ENCODE results near the gene BTG4. TPM values are rescaled to one million over a fixed set of nuclear protein-coding genes. Genes with fewer than 3 reads are reported as not detected.

BTG4 gene
- total RNA-seq, 1 donor from 2014 or later = not detected

DNA sequence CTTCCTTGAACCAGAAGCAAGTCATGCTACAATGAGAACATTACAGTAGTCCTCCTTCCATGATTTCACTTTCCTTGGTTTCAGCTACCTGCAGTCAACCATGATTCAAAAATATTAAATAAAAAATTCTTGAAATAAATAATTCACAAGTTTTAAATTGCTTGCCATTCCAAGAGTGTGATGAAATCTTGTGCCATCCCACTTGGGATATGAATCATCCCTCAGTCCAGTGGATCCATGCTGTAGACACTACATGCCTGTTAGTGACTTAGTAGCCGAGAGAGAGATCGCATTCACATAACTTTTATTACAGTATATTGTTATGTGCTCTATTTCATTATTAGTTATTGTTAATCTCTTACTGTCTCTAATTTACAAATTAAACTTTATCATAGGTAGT lies 8.4 kb upstream of the BTG4 start:
- H3K27me3 ChIP-seq = no peaks in the 10 kb centered on the region
- no peaks in the 10 kb centered on the region for H3K36me3 ChIP-seq
- H3K27ac ChIP-seq = no peak overlapping the region
- no peak for TF ChIP-seq POLR2A (IDR thresholded peaks at IDR 0.05)
- no peak for TF ChIP-seq CTCF (IDR thresholded peaks at IDR 0.05)
- no peak for TF ChIP-seq POLR2AphosphoS5 (IDR thresholded peaks at IDR 0.05; ENCODE audit: insufficient read depth in 1 of 2, low read depth in 1 of 2)
- H3K4me1 ChIP-seq = no peaks in the 10 kb centered on the region
- no peak for DNase-seq (ENCODE audit: extremely low spot score in 2 of 2)
- intact Hi-C loops (cut with DNase I) = no loop called here
- H3K4me3 ChIP-seq = no peak overlapping the region
- no peaks in the 10 kb centered on the region for H3K9me3 ChIP-seq

DNA sequence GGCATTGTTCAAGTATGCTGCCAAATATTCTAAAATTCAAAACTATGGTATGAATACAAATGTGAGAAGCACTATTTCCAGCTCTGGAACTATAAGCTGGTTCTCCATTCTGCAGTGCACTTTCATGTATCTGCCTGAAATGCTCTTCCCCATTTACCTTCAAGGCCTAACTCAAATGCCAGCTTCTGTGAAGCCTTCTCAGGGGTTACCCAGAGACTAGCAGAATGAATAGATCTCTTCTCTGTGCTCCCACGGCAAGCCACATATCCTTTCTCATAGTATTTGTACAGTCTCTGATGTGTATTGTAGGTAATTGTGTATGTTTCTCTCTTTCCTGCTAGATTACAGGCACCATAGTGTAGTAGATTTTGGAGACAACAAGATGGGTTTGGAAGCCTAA lies 6.5 kb upstream of the BTG4 start:
- intact Hi-C loops (cut with DNase I) = no loop called here
- Histone ChIP-seq H3K4me1 (no peaks in the 10 kb centered on the region), H3K4me3 (no peak overlapping the region), H3K9me3 (no peaks in the 10 kb centered on the region), H3K36me3 (no peaks in the 10 kb centered on the region), H3K27me3 (no peaks in the 10 kb centered on the region), H3K27ac (no peak overlapping the region)
- TF ChIP-seq CTCF (IDR thresholded peaks at IDR 0.05) = no peak
- no peak for TF ChIP-seq POLR2AphosphoS5 (IDR thresholded peaks at IDR 0.05; ENCODE audit: insufficient read depth in 1 of 2, low read depth in 1 of 2)
- TF ChIP-seq POLR2A (IDR thresholded peaks at IDR 0.05) = no peak
- no peak for DNase-seq (ENCODE audit: extremely low spot score in 2 of 2)

DNA sequence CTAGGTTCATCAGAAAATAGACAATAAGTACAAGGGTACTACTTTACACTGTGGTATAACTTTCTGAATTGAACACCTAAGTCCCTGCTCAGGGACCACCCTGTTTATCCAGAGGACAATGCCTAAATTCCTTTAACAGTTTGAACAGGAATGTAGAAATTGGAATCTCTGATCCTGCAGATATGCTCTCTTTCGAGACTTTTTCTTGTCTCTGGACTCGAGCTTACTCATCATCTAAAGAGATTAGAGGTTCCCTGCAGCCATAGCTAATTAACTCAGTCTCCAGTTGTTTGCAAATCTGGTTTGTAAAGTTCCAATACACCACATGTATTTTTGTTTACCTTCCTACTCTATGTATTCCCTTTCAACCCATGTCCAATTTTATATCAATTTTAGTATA lies 3.4 kb upstream of the BTG4 start:
- intact Hi-C loops (cut with DNase I) = no loop called here
- H3K36me3 ChIP-seq = no peaks in the 10 kb centered on the region
- H3K9me3 ChIP-seq = no peaks in the 10 kb centered on the region
- no peak for TF ChIP-seq POLR2AphosphoS5 (IDR thresholded peaks at IDR 0.05; ENCODE audit: insufficient read depth in 1 of 2, low read depth in 1 of 2)
- no peak for TF ChIP-seq POLR2A (IDR thresholded peaks at IDR 0.05)
- TF ChIP-seq CTCF (IDR thresholded peaks at IDR 0.05) = no peak
- peaks cover 12% of the 10 kb centered on the region for H3K4me1 ChIP-seq
- no peak overlapping the region for H3K27ac ChIP-seq
- DNase-seq (ENCODE audit: extremely low spot score in 2 of 2) = no peak
- H3K4me3 ChIP-seq = no peak overlapping the region
- H3K27me3 ChIP-seq = no peaks in the 10 kb centered on the region

DNA sequence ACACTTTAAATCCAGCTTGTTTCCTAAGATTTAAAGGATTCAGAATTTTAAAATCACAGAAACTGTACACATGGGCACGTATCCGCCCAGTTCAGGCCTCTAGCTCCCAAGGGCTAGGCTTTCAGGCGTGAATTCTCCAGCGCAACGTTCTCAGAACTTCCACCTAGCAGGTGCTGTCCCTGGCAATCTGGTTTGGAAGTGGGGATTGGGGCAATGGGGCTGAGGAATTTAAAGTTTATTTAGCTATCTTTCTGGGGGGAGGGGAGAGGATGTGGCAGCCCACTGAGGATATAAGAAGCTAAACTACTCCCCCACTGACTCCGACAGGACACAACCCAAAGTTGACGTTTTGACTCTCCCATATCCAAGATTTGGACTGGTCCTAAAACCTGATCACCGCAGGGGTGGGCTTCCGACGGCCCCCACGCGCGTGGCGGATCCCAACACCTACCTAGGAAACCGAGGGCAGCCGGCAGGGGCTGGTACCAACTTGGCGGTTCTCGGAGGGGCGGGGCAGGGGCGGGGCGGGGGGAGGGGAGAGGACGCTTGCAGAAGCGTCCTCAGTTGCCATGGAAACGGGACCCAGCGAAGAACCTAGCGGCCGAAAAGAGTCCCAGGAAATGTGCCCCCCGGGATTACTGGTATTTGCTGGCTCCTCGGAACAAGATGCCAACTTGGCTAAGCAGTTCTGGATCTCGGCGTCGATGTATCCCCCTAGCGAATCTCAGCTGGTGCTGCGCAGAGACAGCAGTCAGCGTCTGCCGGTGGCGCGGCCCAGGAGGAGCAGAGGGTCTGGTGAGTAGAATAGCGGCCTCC lies 2.2 kb upstream of the BTG4 start, which contains the start of gene HOATZ:
Gene HOATZ, plus strand, starts transcription at position 563 of the 816 bp plus-strand sequence. Its CDS starts 7 bp downstream, at position 570.
- TF ChIP-seq POLR2AphosphoS5 (IDR thresholded peaks at IDR 0.05; ENCODE audit: insufficient read depth in 1 of 2, low read depth in 1 of 2) = no peak
- no peak for TF ChIP-seq CTCF (IDR thresholded peaks at IDR 0.05)
- TF ChIP-seq POLR2A (IDR thresholded peaks at IDR 0.05) = no peak
- no peaks in the 10 kb centered on the region for H3K9me3 ChIP-seq
- H3K27me3 ChIP-seq = no peaks in the 10 kb centered on the region
- peak within 1 kb of the TSS in 1 of 2 donors; percentile 2 for H3K4me3 ChIP-seq
- H3K36me3 ChIP-seq = no peaks in the 10 kb centered on the region
- H3K27ac ChIP-seq = no peak within 1 kb of the TSS
- H3K4me1 ChIP-seq = peaks cover 12% of the 10 kb centered on the region
- no peak for DNase-seq (ENCODE audit: extremely low spot score in 2 of 2)
- intact Hi-C loops (cut with DNase I) = no loop called here

- Histone ChIP-seq H3K27me3 (no peaks in the 10 kb centered on the region), H3K36me3 (no peaks in the 10 kb centered on the region), H3K27ac (no peak overlapping the region), H3K9me3 (no peaks in the 10 kb centered on the region), H3K4me1 (peaks cover 12% of the 10 kb centered on the region), H3K4me3 (peak overlapping the region in 1 of 2 donors; percentile 33)
- intact Hi-C loops (cut with DNase I) = no loop called here
- no peak for DNase-seq (ENCODE audit: extremely low spot score in 2 of 2)
- no peak for TF ChIP-seq CTCF (IDR thresholded peaks at IDR 0.05)
- TF ChIP-seq POLR2A (IDR thresholded peaks at IDR 0.05) = no peak
- TF ChIP-seq POLR2AphosphoS5 (IDR thresholded peaks at IDR 0.05; ENCODE audit: insufficient read depth in 1 of 2, low read depth in 1 of 2) = no peak
Observed at GRCh38 chr11:111513240-111513605, 1.0 kb upstream of the BTG4 start.

Data from vagina (tissue), 2 donors.